T-helper 9 cell (primary cell): ENCODE measurements around the gene MBD3.
"Not testable (repeated sequence)": the region's sequence is repeated elsewhere in the genome, so short reads cannot be mapped to it uniquely, and the experiment has no call there.

Source experiments
- DNase-seq: peaks from one replicate; pipeline ENCODE4 v3.0.0-alpha.2; 2020

The MBD3 gene

DNA sequence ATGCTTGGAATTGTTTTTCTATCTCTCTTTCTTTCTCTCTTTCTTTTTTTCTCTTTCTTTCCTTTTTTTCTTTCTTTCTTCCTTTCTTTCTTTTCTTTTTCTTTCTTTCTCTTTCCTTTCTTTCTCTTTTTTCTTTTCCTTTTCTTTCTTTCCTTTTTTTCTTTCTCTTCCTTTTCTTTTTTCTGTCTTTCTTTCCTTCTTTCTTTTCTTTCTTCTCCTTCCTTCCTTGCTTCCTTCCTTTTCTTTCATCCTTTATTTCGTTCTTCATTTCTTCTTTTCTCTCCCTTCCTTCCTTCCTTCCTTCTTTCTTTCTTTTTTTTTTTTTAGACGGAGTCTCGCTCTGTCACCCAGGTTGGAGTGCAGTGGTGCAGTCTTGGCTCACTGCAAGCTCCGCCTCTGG, 22.7 kb downstream of the MBD3 start:
- no peak for DNase-seq

DNA sequence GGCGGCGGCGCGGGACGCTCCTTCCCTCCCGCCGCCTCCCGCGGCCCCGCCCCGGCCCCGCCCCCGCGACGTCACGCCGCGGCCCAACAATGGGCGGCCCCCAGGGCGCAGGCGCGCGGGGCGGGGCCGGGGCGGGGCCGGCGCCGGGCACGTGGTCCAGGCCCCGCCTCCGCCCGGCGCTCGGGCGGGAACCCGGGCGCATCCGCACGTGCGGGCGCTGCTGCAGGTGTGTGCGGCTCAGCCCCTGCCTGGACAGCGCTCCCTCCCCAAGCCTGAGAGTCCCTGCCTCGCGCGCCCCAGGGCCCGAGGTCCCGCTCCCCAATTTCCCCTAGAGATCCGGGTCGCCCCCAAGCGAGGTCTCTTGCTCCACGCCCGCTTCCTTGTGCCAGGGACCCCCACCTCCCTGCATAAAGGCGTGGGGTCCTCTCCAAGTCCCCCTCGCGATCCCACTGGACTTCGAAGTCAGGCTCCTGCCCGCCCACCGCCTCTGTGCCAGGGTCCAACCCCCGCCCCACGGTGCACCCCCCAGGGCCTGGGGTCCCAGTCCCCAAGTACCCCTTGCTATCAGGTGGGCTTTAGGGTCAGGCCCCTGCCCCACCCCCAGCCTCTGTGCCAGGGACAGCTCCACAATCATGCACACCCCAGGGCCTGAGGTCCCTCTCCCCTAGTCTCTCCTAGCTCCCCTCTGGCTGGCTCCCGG, 24.2 kb downstream of the MBD3 start, which contains the start of gene MEX3D:
MEX3D (minus strand) TSS at position 6 of the 700 bp plus-strand sequence. CDS start 267 bp downstream, outside the sequence.
- DNase-seq, result peak; percentile 84

DNA sequence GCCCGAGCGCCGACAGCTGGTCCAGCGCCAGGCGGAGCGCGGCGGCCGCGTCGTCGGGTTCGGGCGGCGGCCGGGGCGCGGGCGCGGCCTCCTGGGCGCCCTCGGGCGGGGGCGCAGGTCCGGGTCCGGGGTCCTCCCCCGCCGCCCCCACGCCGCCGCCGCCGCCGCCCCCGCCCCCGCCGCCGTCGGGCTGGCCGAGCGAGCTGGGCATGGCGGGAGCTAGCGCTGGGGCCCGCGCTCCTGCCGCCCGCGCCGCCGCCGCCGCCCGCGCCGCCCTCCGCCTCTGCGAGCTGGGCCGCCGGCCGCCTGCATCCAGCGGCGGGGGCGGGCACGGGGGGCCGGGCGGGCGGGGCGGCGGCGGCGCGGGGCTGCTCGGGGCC, 24.8 kb downstream of the MBD3 start:
- no peak for DNase-seq

DNA sequence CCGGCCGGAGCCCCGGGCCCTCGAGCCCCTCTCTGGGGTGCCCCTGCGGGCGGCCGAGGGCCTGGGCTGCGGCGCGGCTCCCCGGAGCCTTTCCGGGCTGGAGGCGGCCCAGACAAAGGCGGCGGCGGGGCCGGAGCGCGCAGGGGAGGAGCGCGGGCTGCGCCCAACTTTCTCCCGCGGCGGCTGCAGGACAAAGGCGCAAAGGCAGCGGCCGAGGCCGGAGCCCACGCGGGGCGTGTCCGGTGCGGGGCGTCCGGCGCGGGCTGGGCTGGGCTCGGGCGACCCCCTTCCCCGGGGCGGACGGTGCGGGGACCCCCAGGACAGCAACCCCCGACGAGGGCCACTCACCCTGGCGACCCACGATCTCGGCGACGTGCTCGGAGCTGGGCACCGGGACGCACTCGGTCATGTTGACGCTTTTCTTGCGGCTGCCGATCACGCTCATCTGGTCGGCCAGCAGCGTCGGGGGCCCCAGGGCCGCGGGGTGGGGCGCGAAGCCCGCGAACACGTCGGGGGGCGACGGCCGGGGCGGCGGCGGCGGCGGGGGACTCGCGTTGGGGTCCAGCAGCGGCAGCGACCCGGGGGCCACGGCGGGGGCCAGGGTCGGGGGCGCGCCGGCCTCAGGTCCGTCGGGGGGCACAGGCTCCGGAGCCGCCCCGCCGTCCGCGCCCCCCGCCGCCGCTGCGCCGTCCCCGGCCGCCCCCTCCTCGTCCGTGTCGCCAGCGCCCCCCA, 25.4 kb downstream of the MBD3 start:
- no peak for DNase-seq

DNA sequence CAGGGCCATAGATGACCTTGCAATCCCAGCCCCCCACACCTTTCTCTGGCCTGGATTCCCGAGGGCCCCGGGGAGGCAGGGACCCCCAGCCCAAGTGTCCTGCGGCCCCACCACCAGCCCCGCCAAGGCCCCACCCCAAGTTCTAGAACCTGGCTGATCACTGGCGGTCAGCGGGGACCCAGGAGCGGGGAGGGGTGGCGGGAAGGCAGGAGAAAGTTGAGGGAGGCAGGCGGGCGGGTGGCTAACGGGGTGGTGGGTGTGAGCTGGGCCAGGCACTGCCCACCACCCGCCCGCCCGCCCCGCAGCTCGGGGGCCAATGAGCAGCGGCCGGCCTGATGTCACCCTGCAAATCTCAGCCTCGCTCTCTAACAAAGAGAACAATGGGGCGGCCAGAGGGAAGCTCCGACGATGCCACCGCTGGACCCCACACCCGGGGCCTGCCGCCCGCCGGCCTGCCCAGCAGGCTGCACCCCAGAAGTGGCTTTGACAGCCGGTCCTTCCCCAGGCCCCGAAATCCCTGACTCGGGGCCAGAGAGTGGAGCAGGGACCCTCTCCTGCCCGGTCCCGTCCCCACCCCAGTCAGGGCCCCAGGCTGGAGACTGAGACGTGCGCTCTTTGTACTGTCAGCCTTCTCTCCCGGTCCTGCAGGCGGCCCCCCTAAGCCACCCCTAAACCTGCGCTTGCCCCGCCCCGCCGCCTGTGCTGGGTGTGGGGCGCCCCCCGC, 26.1 kb downstream of the MBD3 start:
- DNase-seq, result no peak

DNA sequence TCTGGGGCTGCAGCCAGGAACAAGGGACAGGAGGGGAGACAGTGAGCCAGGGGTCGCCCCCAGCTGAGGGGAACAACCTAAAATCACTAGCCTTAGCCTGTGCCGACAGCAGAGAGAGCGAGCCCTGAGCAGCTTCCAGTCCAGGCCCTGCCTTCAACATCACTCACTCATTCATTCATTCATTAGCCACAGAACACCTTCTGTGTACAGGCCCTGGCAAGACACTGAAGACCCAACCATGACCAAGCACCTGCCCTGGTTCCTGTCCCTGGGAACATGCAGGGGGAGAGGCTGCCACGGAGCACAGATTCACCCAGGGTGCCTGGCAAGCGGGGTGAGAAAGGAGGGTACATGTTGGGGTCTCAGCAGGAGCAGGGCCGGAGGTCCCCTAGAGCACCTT, 29.4 kb downstream of the MBD3 start:
- no peak for DNase-seq

DNA sequence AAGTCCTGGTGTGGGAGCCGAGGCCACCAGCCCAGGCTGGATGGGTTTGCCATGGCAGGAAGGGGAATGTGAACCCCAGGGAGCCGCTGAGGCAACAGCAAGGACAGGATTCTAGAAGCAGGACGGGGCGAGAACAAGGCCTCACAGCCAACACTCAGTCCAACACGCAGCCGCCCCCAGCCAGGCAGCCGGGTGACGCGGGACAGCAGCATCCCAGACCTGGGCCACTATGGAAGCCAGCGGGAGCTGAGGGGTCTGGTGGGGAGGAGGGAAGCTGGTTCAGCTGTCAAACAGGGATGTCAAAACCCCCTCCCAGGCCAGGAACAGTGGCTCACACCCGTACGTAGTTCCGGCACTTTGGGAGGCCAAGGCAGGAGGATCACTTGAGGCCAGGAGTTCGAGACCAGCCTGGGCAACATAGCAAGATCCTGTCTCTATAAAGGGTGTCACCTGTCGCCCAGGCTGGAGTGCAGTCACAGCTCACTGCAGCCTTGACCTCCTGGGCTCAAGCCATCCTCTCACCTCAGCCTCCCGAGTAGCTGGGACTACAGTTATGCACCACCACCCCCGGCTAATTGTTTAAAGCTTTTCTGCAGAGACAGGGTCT, 31.3 kb downstream of the MBD3 start:
- DNase-seq, result no peak

DNA sequence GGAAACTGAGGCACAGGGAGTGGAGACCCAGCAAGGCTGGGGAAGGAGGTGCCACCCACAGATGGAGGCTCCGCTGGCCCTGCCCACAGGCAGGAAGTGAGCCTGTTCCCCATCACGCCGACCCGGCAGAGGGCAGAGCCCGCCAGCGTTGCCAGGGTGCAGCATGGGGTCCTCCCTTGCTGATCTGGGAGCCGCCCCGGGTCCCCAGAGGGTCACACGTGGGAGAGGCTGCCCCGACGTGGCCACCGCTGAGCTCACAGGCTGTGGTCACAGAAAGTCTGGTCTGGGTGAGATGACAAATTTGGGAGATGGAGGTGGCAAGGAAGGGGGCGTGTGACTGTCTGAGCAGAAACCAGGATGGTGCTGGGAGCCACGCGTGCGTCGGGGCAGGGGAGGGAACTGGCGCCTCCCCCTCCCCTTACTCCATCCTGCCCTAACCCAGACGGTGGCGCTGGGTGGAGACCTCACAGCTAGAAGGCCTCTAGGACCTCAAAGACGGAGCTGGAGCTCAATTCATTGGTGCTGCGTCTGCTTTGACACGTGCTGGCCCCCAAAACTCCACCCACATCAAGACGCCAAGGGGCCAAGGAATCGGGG, 32.3 kb downstream of the MBD3 start:
- DNase-seq, result no peak

DNA sequence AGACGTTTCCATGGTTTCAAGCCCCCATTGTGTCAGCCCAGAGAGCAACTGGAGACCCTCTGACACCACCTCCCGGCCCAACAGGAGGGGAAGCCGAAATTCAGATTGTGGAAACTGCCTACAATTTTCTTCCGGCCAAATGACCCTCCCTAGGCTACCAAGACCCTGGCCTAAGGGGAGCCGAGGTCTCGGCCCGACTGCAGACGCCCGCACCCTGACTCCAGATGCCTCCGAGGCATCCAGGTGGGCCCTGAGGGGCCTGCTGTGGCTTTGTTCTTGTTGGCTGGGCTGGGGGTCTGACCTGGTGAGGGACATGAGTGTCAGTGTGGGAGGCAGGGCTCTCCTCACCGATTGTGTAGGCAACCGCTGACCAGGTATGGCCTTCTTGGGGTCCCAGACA, 34.1 kb downstream of the MBD3 start:
- no peak for DNase-seq

DNA sequence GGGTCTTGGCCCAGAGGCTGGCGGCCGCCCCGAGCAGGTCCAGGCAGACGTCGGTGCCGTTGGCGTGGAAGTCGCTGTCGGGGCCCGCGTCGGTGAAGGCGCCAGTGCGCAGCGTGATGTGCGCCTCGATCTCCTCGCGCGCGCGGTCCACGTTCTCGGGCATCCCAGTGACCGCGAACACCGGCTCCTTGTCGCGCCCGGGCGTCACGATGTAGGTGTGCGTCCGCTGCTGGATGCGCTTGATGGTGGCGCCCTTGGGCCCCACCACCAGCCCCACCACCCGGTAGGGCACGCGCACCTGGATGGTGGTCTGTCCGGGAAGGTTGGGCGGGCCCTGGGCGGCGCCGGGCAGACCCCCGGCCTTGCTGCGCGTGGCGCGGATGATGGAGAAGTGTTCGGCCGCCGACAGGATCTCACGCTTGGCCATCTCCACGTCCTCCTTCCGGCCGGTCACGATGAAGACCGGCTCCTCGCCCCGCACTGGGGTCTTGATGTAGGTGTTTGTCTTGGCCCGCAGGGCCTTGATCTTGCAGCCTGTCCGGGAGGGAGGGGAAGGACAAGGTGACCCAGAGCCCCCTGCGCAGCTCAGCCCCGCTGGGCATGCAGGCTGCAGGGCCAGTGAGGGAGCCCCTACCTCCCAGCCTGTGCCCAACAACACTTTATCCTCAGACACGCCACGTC, 36.1 kb downstream of the MBD3 start:
- DNase-seq, result no peak

DNA sequence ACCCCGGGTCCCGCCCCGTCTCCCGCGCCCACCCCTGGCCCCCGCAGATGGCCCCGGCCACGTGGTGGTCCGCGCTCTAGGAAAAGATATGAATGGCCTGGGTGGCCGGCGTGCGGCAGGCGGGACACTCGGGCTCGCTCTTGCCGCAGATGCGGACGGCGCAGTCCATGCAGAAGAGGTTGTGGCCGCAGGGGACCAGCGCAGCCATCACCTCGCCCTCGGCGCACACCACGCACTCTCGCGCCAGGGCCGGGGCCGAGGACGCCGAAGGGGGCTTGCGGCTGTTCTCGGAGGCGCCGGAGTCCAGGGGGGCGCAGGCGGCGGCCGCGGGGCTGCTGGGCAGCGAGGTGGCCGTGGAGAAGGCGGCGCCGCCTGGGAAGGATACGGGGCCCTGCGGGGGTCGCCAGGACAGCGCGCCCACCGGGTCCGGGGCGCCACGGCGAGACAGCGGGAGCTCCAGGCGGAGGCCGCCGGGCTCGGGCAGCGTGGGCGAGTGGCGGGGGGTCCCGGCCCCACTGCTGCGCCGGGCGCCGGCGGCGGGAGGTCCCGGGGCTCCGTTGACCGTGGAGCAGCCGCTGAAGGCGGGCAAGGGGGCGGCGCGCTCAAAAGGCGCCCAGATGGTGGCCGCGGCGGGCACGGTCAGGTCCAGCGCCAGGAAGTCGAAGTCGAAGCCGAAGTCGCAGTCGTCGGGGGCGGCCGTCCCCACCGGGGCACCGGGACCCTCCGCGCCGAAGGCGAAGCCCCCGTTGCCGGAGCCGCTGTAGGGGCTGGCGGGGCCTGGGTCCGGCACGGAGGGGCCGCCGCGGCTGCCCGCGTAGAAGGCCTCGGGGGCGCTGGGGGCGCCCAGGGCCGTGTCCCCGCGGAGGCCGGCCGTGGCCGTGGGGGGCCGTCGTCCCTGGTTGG, 36.9 kb downstream of the MBD3 start:
- no peak for DNase-seq

DNA sequence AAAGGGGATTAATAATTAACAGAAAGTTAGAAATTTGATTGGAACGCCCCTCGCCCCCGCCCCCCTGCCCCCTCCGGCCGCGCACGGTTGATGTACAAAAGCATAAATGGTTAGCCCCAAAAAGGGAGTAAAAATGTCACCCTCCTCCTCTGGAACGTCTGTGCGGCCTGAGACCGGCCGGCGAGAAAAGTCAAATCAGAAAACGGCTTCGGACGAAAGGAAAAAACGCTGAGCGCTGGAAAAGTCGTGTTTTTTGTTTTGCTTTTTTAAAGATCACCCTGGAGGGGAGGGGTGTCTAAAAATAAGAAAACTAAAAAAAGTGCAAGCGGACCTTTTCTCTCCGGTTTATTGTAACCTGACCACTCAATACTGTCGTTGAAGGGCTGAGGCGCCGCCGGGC, 37.7 kb downstream of the MBD3 start:
- no peak for DNase-seq

DNA sequence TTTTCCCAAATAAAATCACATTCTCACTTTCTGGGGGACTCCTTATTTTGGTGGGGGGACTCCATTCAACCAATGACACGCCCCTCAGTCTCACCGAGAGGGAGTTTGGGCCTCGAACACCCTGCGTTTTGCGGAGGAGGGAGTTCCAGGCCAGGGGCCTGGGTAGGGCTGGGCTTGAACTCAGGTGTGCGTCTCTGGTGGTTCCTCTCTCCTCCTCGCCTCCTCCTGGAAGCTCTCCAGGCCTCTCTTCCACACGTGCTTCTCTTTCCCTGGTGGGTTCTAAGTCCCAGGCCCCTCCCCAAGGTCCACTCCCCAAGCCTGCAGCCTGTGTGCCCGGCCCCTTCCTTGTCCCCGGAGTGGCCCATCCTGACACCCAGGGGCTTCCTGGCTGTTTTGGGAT, 39.2 kb downstream of the MBD3 start:
- no peak for DNase-seq

DNA sequence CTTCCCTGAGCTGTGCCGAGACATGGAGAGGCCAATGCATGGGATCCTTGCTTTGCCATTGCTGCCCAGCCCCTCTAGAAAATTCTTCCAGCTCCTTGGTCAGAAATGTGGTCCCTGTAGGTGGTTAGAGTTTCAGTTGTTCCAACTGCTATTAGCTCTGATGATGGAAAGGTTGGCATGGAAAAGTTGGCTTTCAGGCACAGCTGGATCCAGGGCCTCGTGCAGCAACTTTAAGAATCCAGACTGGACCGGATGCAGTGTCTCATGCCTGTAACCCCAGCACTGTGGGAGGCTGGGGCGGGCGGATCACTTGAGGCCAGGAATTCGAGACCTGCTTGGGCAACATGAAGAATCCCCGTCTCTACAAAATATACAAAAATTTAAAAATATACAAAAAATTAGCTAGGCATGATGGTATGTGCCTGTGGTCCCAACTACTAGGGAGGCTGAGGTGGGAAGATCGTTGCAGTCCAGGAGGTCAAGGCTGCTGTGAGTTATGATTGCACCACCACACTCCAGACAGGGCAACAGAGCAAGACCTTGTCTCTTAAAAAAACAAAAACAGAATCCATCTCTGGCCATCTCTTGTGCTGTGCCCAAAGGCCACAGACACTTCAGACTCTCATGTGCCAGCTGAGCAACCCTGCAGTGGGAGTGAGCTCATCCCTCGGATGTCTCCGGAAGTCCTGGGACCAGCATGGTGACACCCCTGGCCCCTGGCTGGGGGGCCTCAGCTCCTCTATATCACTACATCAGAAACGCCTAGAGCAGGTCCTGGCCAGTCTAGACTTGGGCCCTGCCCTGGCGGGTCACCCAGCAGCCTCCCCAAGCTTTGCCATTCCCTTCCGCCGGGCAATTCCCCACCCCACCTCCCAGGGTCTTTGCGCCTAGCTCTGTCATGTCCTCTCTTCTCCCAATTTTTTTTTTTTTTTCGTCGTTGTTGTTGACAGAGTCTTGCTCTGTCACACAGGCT, 41.3 kb downstream of the MBD3 start:
- no peak for DNase-seq

DNA sequence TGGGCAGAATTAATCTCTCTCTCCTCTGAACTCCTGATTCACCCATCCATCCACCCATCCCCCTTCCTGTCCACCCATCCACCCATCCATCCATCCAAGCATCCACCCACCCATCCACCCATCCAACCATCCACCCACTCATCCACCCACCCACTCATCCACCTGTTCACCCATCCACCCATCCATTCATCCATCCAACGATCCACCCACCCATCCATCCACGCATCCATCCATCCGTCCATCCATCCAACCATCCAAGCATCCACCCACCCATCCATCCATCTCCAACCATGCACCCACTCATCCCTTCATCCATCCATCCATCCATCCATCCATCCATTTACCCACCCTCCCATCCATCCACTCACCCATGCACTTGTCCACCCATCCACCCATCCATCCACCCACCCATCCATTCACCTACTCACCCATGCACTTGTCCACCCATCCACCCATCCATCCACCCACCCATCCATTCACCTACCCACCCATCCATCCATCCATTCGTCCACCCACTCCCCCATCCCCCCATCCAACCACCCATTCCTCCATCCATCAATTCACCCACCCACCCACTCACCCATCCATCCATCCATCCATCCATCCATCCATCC, 43.2 kb downstream of the MBD3 start:
- no peak for DNase-seq

DNA sequence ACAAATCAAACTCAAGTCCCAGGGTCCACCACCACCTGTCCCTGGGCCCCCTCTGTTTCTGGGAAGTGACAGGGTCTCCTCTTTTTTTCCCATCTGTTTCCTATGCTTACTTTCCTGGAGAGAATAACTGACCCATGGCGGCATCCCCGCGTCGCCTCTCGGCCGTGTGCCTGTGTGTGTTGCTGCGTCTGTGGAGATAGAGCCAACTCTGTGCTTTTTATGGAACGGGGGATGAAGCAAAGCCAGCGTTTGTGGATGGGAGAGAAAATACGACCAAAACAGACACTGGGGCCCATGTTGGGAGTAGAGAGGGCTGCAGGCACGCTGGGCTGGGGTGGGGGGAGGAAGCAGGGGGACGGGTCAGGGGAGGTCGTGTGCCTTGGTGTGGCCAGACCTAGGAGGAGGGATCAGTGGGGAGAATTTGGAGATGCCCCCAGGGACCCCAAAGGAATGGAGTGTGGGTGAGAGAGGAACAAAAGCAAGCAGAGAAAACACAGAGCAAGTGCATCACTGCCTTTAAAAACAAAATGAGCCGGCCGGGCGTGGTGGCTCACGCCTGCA, 52.2 kb downstream of the MBD3 start:
- no peak for DNase-seq

DNA sequence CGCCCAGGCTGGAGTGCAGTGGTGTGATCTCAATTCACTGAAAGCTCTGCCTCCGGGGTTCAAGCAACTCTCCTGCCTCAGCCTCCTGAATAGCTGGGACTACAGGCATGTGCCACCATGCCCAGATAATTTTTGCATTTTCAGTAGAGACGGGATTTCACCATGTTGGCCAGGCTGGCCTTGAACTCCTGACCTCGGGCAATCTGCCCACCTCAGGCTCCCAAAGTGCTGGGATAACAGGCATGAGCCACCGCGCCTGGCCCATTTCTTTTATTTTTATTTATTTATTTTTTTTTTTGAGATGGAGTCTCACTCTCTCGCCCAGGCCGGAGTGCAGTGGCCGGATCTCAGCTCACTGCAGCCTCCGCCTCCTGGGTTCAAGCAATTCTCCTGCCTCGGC, 52.9 kb downstream of the MBD3 start:
- DNase-seq, result not testable (repeated sequence)

DNA sequence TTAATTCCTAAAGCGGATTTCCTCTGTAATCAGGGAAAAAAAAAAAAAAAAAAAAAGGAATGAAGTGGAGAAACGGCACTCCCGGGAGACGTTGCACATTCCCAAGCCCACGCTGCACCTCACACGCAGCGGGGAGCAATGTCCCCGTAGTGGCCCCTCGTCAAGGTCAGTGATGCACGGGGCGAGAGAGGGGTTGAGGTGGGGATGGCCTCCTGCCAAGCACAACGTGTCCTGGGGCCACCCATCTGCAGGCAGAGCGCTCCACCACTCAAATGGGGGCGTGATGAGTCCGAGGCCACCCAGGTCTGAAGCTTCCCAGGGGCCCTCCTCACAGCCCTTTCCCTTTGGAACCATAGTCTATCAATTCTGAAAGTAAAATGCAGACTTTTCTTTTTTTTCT, 53.7 kb downstream of the MBD3 start:
- DNase-seq, result no peak

DNA sequence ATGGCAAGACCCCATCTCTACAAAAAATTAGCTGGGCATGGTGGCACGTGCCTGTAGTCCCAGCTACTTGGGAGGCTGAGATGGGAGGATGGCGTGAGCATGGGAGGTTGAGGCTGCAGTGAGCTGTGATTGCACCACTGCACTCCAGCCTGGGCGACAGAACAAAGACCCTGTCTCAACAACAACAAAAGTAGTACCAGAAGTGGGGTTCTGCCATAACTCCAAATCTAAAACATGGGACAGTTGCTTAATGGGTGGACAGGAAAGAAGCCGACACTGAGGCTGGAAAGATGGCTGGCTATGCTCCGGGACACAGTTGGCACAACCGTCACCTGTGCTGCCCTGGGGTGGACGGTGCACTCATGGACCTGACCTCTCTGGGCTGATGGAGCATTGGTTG, 57.0 kb downstream of the MBD3 start:
- not testable (repeated sequence) for DNase-seq
